ENCODE measurements around the gene CDH4. TPM values are rescaled to one million over a fixed set of nuclear protein-coding genes. Genes with fewer than 3 reads are reported as not detected.

Gene CDH4
- total and polyA plus RNA-seq, 2 donors (not counting 3 experiments of a cell fraction or from before 2014, with no cell fraction given), result 0.17 to 0.51 TPM

GRCh38 chr20:61871160-61871559 is 619.1 kb downstream of the CDH4 start:
- dilution Hi-C loops (cut with MboI; ENCODE audit: extremely low pct_ligation_motif_present, low sequenced_read_pairs), result no loop called here
- CTCF ChIA-PET, result interaction anchor here (1.6 kb wide), 1 partner anchor 25 kb away, joined by 4 read pairs; no protein-coding TSS in a partner anchor
- Histone ChIP-seq H3K36me3 (ENCODE audit: control insufficient read depth in 2 of 2, extremely low read depth in 1 of 2, insufficient read depth in 2 of 2, low read length in 2 of 2) (no peaks in the 10 kb centered on the region), H3K9me3 (replicated peaks; ENCODE audit: control insufficient read depth, insufficient read depth, low read length) (no peaks in the 10 kb centered on the region), H3K4me3 (replicated peaks in 1 of 3; ENCODE audit: insufficient read depth in 1 of 3, low read depth in 1 of 3, low read length in 3 of 3) (no peak overlapping the region), H3K4me2 (ENCODE audit: insufficient read depth, low read length) (no peak overlapping the region), H2AFZ (ENCODE audit: low read depth, low read length) (no peak overlapping the region), H3K9me1 (replicated peaks; ENCODE audit: control insufficient read depth, extremely low read depth, insufficient read depth, low read length) (no peaks in the 10 kb centered on the region), H3K79me2 (ENCODE audit: control insufficient read depth, insufficient read depth, low read length) (no peaks in the 10 kb centered on the region), H3K9ac (replicated peaks; ENCODE audit: extremely low read depth, insufficient read depth, low read length) (no peak overlapping the region), H3K27ac (ENCODE audit: insufficient read depth, low read depth, low read length) (no peak overlapping the region), H3K4me1 (ENCODE audit: control insufficient read depth, extremely low read depth, insufficient read depth, low read length) (no peaks in the 10 kb centered on the region), H4K20me1 (replicated peaks; ENCODE audit: control insufficient read depth, extremely low read depth, insufficient read depth, low read length) (no peaks in the 10 kb centered on the region), H3K27me3 (ENCODE audit: control insufficient read depth in 2 of 2, insufficient read depth in 2 of 2, low read length in 2 of 2) (no peaks in the 10 kb centered on the region)
- no TSS peak for BruUV-seq (replicated peaks)
- POLR2A ChIA-PET, result no interaction called here
- intact Hi-C loops (cut with micrococcal nuclease), result no loop called here
- FAIRE-seq, result no peak
- DNase-seq (ENCODE audit: low read depth, low spot score), result no peak
- no peak for TF ChIP-seq GATA2 (IDR thresholded peaks at IDR 0.05; ENCODE audit: insufficient read depth, insufficient read length, low read depth, low read length)

GRCh38 chr20:61871913-61872312 is 619.9 kb downstream of the CDH4 start:
- POLR2A ChIA-PET, result no interaction called here
- Histone ChIP-seq H4K20me1 (replicated peaks; ENCODE audit: control insufficient read depth, extremely low read depth, insufficient read depth, low read length) (no peaks in the 10 kb centered on the region), H3K27ac (ENCODE audit: insufficient read depth, low read depth, low read length) (no peak overlapping the region), H3K79me2 (ENCODE audit: control insufficient read depth, insufficient read depth, low read length) (no peaks in the 10 kb centered on the region), H3K9me3 (replicated peaks; ENCODE audit: control insufficient read depth, insufficient read depth, low read length) (no peaks in the 10 kb centered on the region), H3K4me3 (replicated peaks in 1 of 3; ENCODE audit: insufficient read depth in 1 of 3, low read depth in 1 of 3, low read length in 3 of 3) (no peak overlapping the region), H2AFZ (ENCODE audit: low read depth, low read length) (no peak overlapping the region), H3K4me1 (ENCODE audit: control insufficient read depth, extremely low read depth, insufficient read depth, low read length) (no peaks in the 10 kb centered on the region), H3K9me1 (replicated peaks; ENCODE audit: control insufficient read depth, extremely low read depth, insufficient read depth, low read length) (no peaks in the 10 kb centered on the region), H3K36me3 (ENCODE audit: control insufficient read depth in 2 of 2, extremely low read depth in 1 of 2, insufficient read depth in 2 of 2, low read length in 2 of 2) (no peaks in the 10 kb centered on the region), H3K9ac (replicated peaks; ENCODE audit: extremely low read depth, insufficient read depth, low read length) (no peak overlapping the region), H3K4me2 (ENCODE audit: insufficient read depth, low read length) (no peak overlapping the region), H3K27me3 (ENCODE audit: control insufficient read depth in 2 of 2, insufficient read depth in 2 of 2, low read length in 2 of 2) (no peaks in the 10 kb centered on the region)
- FAIRE-seq (no peak), DNase-seq (ENCODE audit: low read depth, low spot score) (no peak)
- no TSS peak for BruUV-seq (replicated peaks)
- CTCF ChIA-PET, result no interaction called here
- dilution Hi-C loops (cut with MboI; ENCODE audit: extremely low pct_ligation_motif_present, low sequenced_read_pairs), result no loop called here
- intact Hi-C loops (cut with micrococcal nuclease), result no loop called here
- TF ChIP-seq FOS (IDR thresholded peaks at IDR 0.05; ENCODE audit: borderline replicate concordance, insufficient read depth, low read length) (no peak), GATA2 (IDR thresholded peaks at IDR 0.05; ENCODE audit: insufficient read depth, insufficient read length, low read depth, low read length) (no peak), MAX (IDR thresholded peaks at IDR 0.05; ENCODE audit: insufficient read depth, insufficient read length) (no peak), MYC (IDR thresholded peaks at IDR 0.05; ENCODE audit: low read depth, low read length) (no peak), EZH2 (IDR thresholded peaks at IDR 0.05; ENCODE audit: borderline replicate concordance, low read depth, low read length, severe bottlenecking) (no peak), JUN (IDR thresholded peaks at IDR 0.05; ENCODE audit: borderline replicate concordance, insufficient read depth, insufficient read length, low read depth) (no peak), CTCF (IDR thresholded peaks at IDR 0.05; ENCODE audit: extremely low read depth in 1 of 2, insufficient read depth in 1 of 2, low read depth in 1 of 2, low read length in 2 of 2) (no peak)

Data from endothelial cell of umbilical vein (primary cell).